Thoracic aorta (tissue), 2 donors: ENCODE measurements around the gene EPB42. TPM values are rescaled to one million over a fixed set of nuclear protein-coding genes. Genes with fewer than 3 reads are reported as not detected.

ENCODE experiments used
- ATAC-seq: fragments of 150-250 bp; one replicate; pipeline ENCODE4 v1.8.0; 2017; ENCODE audit warnings: low read depth; ENCODE audit not compliant: insufficient number of reproducible peaks, low FRiP score
- DNase-seq: peaks from one replicate; pipeline ENCODE4 v3.0.0-alpha.2; 2020; ENCODE audit warnings: low spot score
- H3K27ac ChIP-seq, 2 donors: fragments of 200-600 bp; sonication (generic); 1 replicate in 1 of 2; 2 replicates in 1 of 2; pipeline ENCODE4 v1.5.1; 2016; ENCODE audit warnings: mild to moderate bottlenecking in 2 of 2, moderate library complexity in 2 of 2
- H3K27me3 ChIP-seq: fragments of 200-600 bp; sonication (generic); replicated peaks from 2 replicates; pipeline ENCODE4 v1.6.0; 2016; ENCODE audit warnings: mild to moderate bottlenecking; ENCODE audit not compliant: insufficient read depth
- H3K36me3 ChIP-seq: fragments of 200-600 bp; sonication (generic); one replicate; pipeline ENCODE4 v1.5.1; 2016
- H3K4me1 ChIP-seq, 2 donors: fragments of 200-600 bp; sonication (generic); 1 replicate in 1 of 2; 2 replicates in 1 of 2; pipeline versions ENCODE4 v1.5.1 to v1.6.0; 2016; ENCODE audit warnings: low read depth in 2 of 2, mild to moderate bottlenecking in 1 of 2; ENCODE audit not compliant: control insufficient read depth in 1 of 2
- H3K4me3 ChIP-seq: fragments of 200-600 bp; sonication (generic); 2 replicates; pipeline ENCODE4 v1.5.1; 2016; ENCODE audit warnings: mild to moderate bottlenecking
- H3K9me3 ChIP-seq: fragments of 200-600 bp; sonication (generic); 2 replicates; pipeline ENCODE4 v1.5.1; 2016
- CTCF ChIP-seq: fragments of 200-600 bp; sonication (generic); IDR thresholded peaks from one replicate; pipeline ENCODE4 v1.5.1; 2019; ENCODE audit warnings: antibody characterized with exemption
- total RNA-seq, 2 donors: library from RNA; depleted of rRNA; stranded (reverse); fragments of >200 nt; gene quantifications; one replicate each; pipeline versions ENCODE4 v1.1.0 to v1.2.3, GENCODE V29; 2016

The EPB42 gene
- total RNA-seq, 2 donors from 2014 or later = not detected

DNA sequence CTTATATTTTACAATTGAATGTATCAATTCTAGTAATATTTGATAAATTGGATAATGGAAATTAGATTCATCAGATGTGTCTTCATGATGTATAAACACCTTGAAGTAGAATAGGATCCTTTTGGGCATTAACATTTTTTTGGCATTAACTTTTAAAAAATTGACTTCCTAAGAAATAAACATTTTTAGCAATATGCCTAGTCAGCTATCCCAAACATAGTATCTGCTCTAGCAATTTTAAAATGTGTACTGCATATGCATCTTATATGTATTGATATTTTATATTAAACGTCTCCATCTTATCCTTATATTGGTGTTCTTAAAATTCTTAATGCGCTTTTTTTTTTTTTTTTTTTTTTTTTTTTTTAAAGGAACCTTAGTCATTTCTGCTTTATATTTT is 27.1 kb downstream of the EPB42 start:
- Histone ChIP-seq H3K9me3 (no peaks in the 10 kb centered on the region), H3K36me3 (peaks cover 68% of the 10 kb centered on the region), H3K27ac (no peak overlapping the region), H3K4me3 (no peak overlapping the region), H3K27me3 (no peaks in the 10 kb centered on the region), H3K4me1 (no peaks in the 10 kb centered on the region)
- TF ChIP-seq CTCF = no peak
- DNase-seq (no peak), ATAC-seq (no peak)

GRCh38 chr15:43190178-43190577 is 30.6 kb downstream of the EPB42 start:
- TF ChIP-seq CTCF = no peak
- Histone ChIP-seq H3K4me1 (peaks cover 14% of the 10 kb centered on the region in 2 donors), H3K4me3 (no peak overlapping the region), H3K36me3 (peaks cover 50% of the 10 kb centered on the region), H3K9me3 (no peaks in the 10 kb centered on the region), H3K27me3 (no peaks in the 10 kb centered on the region), H3K27ac (no peak overlapping the region)
- ATAC-seq (no peak), DNase-seq (no peak)

DNA sequence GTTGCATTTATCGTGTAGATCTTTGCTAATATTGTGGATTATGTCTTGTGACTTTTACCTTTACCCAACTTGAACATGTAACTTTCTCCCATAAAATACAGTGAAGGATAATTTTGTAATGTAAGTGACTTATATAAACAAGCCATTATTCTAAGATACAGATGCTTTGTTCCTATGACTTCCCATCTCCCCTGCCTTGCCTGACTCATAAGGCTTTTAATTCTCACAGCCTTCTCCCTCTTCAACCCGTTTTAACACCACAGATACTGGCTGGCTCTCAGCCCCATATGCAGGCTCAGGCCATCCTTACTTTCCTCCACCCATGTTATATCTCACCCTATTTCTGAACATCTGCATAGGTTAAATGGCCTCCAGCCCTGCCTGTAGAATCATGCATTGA is 31.5 kb downstream of the EPB42 start:
- no peak overlapping the region for H3K27ac ChIP-seq
- H3K36me3 ChIP-seq = peaks cover 42% of the 10 kb centered on the region
- ATAC-seq (no peak), DNase-seq (no peak)
- no peak for TF ChIP-seq CTCF
- no peaks in the 10 kb centered on the region for H3K27me3 ChIP-seq
- H3K4me1 ChIP-seq = peaks cover 14% of the 10 kb centered on the region in 2 donors
- no peak overlapping the region for H3K4me3 ChIP-seq
- H3K9me3 ChIP-seq = no peaks in the 10 kb centered on the region

- Histone ChIP-seq H3K36me3 (peaks cover 35% of the 10 kb centered on the region), H3K4me1 (peaks cover 14% of the 10 kb centered on the region in 2 donors), H3K27me3 (no peaks in the 10 kb centered on the region), H3K27ac (no peak overlapping the region), H3K9me3 (no peaks in the 10 kb centered on the region), H3K4me3 (no peak overlapping the region)
- ATAC-seq (no peak), DNase-seq (no peak)
- TF ChIP-seq CTCF = peak; percentile 38
These were observed 33.2 kb downstream of the EPB42 start for GRCh38 chr15:43187544-43188155.

DNA sequence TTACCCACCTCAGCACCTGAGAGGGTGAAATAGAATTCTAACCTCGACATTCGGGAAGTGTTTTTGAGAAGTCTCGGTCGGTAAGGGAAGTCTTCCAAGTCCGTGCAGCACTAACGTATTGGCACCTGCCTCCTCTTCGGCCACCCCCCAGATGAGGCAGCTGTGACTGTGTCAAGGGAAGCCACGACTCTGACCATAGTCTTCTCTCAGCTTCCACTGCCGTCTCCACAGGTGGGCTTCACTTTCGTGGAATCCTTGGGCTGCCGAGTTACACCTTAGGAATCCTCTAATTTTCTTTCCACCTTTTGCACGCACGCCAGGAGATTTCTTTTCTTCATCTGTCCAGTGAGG is 34.8 kb downstream of the EPB42 start:
- Histone ChIP-seq H3K27me3 (no peaks in the 10 kb centered on the region), H3K4me1 (peaks cover 21 to 30% of the 10 kb centered on the region in 2 donors), H3K9me3 (no peaks in the 10 kb centered on the region), H3K36me3 (peaks cover 22% of the 10 kb centered on the region), H3K4me3 (peak overlapping the region; percentile 87), H3K27ac (peak overlapping the region; percentile 90 to 94)
- ATAC-seq = no peak
- no peak for TF ChIP-seq CTCF
- DNase-seq = no peak
